Fibroblast of skin of abdomen (primary cell): Measurements from ENCODE around the gene GPHB5. TPM values are rescaled to one million over a fixed set of nuclear protein-coding genes. Genes with fewer than 3 reads are reported as not detected.
"Not testable (repeated sequence)": the region's sequence is repeated elsewhere in the genome, so short reads cannot be mapped to it uniquely, and the experiment has no call there.

Source experiments
- DNase-seq: peaks from one replicate; pipeline ENCODE4 v3.0.0-alpha.2; 2013
- polyA plus RNA-seq, 2 experiments: library from polyadenylated mRNA; unstranded; fragments of 120-200 nt; gene quantifications; one replicate each; pipeline ENCODE4 v1.2.1, GENCODE V29; 2013; ENCODE audit not compliant: insufficient read length in 2 of 2

The GPHB5 gene
- polyA plus RNA-seq (2013, experiment 1 of 2; ENCODE audit: insufficient read length), result not detected
- not detected for polyA plus RNA-seq (2013, experiment 2 of 2; ENCODE audit: insufficient read length)

- DNase-seq, result no peak
These were observed at the start of gene GPHB5 for GRCh38 chr14:63318835-63319234. TSS of gene GPHB5 (minus strand) at chr14:63318935. CDS start at chr14:63317849, 1,086 bp downstream.

- no peak for DNase-seq
These were observed 49.1 kb upstream of the GPHB5 start for GRCh38 chr14:63367742-63368364.

GRCh38 chr14:63362389-63362819, 43.7 kb upstream of the GPHB5 start:
- no peak for DNase-seq

GRCh38 chr14:63361790-63362189, 43.1 kb upstream of the GPHB5 start:
- no peak for DNase-seq

- DNase-seq, result no peak
These were observed 39.1 kb upstream of the GPHB5 start for GRCh38 chr14:63357841-63358240.

GRCh38 chr14:63345826-63346225, 27.1 kb upstream of the GPHB5 start:
- DNase-seq, result no peak

GRCh38 chr14:63344336-63344735, 25.6 kb upstream of the GPHB5 start:
- no peak for DNase-seq

- DNase-seq, result peak; percentile 63
These were observed 25.1 kb upstream of the GPHB5 start for GRCh38 chr14:63343878-63344277.

GRCh38 chr14:63342371-63342770, 23.6 kb upstream of the GPHB5 start:
- DNase-seq, result no peak

GRCh38 chr14:63328787-63329737, 10.3 kb upstream of the GPHB5 start:
- no peak for DNase-seq

GRCh38 chr14:63326840-63327239, 8.1 kb upstream of the GPHB5 start:
- no peak for DNase-seq

GRCh38 chr14:63322897-63323573, 4.3 kb upstream of the GPHB5 start:
- no peak for DNase-seq

- no peak for DNase-seq
These were observed 3.7 kb upstream of the GPHB5 start for GRCh38 chr14:63322472-63322871.

- DNase-seq, result no peak
These were observed 9.9 kb downstream of the GPHB5 start for GRCh38 chr14:63308723-63309317.

GRCh38 chr14:63304429-63304828, 14.3 kb downstream of the GPHB5 start:
- not testable (repeated sequence) for DNase-seq

- no peak for DNase-seq
These were observed 16.7 kb downstream of the GPHB5 start for GRCh38 chr14:63301891-63302534.

- no peak for DNase-seq
These were observed 17.9 kb downstream of the GPHB5 start for GRCh38 chr14:63300854-63301253.

GRCh38 chr14:63299351-63300110, 19.2 kb downstream of the GPHB5 start:
- DNase-seq, result no peak

GRCh38 chr14:63297372-63298063, 21.2 kb downstream of the GPHB5 start:
- DNase-seq, result no peak

- no peak for DNase-seq
These were observed 22.6 kb downstream of the GPHB5 start for GRCh38 chr14:63296060-63296563.
